Lower lobe of right lung (tissue), 2 donors: ENCODE measurements around the gene TRAF1. TPM values are rescaled to one million over a fixed set of nuclear protein-coding genes. Genes with fewer than 3 reads are reported as not detected.

Experiments used
- ATAC-seq, 2 donors: fragments of 200-7000 bp; cut with Tn5 transposase; one replicate each; pipeline ENCODE4 v1.9.1; 2020 to 2022; ENCODE audit warnings: mild to moderate bottlenecking in 2 of 2, moderate library complexity in 2 of 2
- DNase-seq: peaks from one replicate; pipeline ENCODE4 v3.0.0-alpha.2; 2020
- H3K27ac ChIP-seq: fragments of 200-600 bp; one replicate; pipeline ENCODE4 v1.8.0; 2022
- H3K27me3 ChIP-seq: fragments of 200-600 bp; one replicate; pipeline ENCODE4 v1.8.0; 2022; ENCODE audit warnings: low read depth
- H3K36me3 ChIP-seq: fragments of 200-600 bp; one replicate; pipeline ENCODE4 v1.8.0; 2022; ENCODE audit warnings: mild to moderate bottlenecking
- H3K4me1 ChIP-seq: fragments of 200-600 bp; one replicate; pipeline ENCODE4 v1.8.0; 2022
- H3K4me3 ChIP-seq: fragments of 200-600 bp; one replicate; pipeline ENCODE4 v1.8.0; 2022; ENCODE audit warnings: mild to moderate bottlenecking
- H3K9me3 ChIP-seq: fragments of 200-600 bp; one replicate; pipeline ENCODE4 v1.8.0; 2022
- intact Hi-C: fragments of 100-400 bp; cut with DNase I; formaldehyde crosslinking; loops from one replicate; pipeline ENCODE4 v1.11.0; 2022
- total RNA-seq: library from RNA; stranded (reverse); fragmentation: NEBNext Ultra II Directional; extraction: Animal tissue kit (Norgen Biotek cat#: 25700); gene quantifications from one replicate; pipeline ENCODE4 v1.2.1, GENCODE V29; 2021
- TF ChIP-seq, protein P1 (sequence below): fragments of 200-600 bp; IDR thresholded peaks from one replicate; pipeline ENCODE4 v1.8.0; 2022; ENCODE audit warnings: antibody characterized with exemption, mild to moderate bottlenecking
- donor health status: DM: no; HTN: yes; CAD: no; lungs with severe emphysema.

Gene TRAF1
- total RNA-seq, 1 donor from 2014 or later = 5.8 TPM

DNA sequence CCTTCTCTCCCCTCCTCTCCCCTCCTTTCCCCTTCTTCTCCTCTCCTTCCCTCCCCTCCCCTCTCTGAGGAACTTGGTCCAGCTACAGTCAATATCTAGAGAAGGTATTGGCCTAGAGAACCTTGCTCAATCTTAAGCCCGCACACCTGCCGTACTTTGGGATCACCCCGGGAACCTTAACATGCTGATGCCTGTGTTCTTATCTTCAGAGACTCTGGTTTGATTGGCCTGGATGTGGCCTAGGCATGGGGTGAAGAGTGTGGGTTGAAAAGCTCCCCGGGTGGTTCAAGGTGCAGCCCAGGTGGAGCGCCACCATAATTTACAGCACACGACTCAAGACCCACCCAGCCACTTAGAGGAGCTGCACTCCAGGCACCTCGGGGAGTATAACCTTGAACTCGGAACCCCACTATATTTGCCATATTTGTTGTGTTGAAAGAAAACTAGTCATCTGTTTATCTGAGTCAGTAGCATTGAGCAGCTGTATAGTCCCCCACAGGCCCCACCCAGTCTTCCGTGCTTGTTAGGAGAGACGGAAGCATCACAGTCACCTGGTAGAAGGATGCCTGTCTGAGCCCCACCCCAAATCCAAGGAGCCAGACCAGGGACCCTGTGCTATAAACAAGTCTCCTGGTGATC is 35.2 kb downstream of the TRAF1 start:
- peaks cover 25% of the 10 kb centered on the region for H3K4me1 ChIP-seq
- intact Hi-C loops = no loop called here
- ATAC-seq = no peak

DNA sequence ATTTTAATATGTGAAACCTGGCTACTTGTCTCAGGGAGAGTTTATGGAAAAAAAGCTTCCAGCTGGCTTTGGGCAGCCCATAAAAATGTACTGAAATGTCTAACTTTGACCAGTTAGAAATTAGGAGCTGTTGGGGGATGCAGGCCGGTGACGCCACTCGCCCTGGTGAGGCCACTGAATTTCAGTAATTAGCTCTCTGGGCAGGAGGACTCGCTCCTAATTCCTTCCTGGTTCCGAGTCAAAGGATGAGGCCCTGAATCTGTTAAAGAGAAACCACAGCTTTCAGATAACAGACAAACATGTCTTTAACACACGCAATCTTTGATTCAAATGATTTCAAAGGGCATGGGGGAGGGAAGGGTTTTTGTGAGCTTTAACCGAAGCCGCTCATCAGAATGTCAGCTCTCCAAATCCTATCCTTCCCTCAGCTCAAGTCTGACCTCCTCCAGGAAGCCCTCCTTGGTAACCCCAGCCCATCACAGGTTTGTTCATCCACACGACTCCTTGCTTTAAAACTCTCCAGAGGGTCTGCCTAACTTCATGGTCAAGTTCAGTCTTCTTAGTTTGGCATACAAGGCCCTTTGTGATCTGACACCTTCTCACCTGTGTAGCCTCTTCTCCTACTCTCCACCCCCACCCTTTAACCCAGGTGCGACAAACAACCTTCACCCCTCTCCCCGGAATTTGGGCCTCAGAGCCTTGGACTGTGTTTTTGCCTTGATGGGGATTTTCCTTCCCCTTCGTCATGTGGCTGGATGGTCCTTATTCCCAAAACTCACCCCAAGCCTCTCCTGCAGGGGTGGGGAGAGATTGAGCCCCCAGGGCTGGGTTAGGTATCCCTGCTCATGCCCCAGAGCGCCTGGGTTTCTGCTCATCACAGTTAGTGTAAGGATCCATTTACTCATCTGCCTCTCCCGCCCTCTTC is 36.0 kb downstream of the TRAF1 start:
- Histone ChIP-seq H3K27ac (peak overlapping the region; percentile 59), H3K4me3 (no peak overlapping the region), H3K36me3 (no peaks in the 10 kb centered on the region), H3K9me3 (no peaks in the 10 kb centered on the region), H3K4me1 (peaks cover 30% of the 10 kb centered on the region), H3K27me3 (peaks cover 3% of the 10 kb centered on the region)
- TF ChIP-seq, protein P1, sequence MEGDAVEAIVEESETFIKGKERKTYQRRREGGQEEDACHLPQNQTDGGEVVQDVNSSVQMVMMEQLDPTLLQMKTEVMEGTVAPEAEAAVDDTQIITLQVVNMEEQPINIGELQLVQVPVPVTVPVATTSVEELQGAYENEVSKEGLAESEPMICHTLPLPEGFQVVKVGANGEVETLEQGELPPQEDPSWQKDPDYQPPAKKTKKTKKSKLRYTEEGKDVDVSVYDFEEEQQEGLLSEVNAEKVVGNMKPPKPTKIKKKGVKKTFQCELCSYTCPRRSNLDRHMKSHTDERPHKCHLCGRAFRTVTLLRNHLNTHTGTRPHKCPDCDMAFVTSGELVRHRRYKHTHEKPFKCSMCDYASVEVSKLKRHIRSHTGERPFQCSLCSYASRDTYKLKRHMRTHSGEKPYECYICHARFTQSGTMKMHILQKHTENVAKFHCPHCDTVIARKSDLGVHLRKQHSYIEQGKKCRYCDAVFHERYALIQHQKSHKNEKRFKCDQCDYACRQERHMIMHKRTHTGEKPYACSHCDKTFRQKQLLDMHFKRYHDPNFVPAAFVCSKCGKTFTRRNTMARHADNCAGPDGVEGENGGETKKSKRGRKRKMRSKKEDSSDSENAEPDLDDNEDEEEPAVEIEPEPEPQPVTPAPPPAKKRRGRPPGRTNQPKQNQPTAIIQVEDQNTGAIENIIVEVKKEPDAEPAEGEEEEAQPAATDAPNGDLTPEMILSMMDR = no peak
- DNase-seq (no peak), ATAC-seq (peak in 1 of 2 donors; percentile 31)
- intact Hi-C loops = no loop called here

More for the DNA sequence above, 35.2 kb downstream of the TRAF1 start:
- TF ChIP-seq, protein P1 = no peak
- peaks cover 3% of the 10 kb centered on the region for H3K27me3 ChIP-seq
- H3K36me3 ChIP-seq = no peaks in the 10 kb centered on the region
- H3K4me3 ChIP-seq = no peak overlapping the region
- H3K9me3 ChIP-seq = no peaks in the 10 kb centered on the region
- peak overlapping the region; percentile 59 for H3K27ac ChIP-seq
- no peak for DNase-seq

DNA sequence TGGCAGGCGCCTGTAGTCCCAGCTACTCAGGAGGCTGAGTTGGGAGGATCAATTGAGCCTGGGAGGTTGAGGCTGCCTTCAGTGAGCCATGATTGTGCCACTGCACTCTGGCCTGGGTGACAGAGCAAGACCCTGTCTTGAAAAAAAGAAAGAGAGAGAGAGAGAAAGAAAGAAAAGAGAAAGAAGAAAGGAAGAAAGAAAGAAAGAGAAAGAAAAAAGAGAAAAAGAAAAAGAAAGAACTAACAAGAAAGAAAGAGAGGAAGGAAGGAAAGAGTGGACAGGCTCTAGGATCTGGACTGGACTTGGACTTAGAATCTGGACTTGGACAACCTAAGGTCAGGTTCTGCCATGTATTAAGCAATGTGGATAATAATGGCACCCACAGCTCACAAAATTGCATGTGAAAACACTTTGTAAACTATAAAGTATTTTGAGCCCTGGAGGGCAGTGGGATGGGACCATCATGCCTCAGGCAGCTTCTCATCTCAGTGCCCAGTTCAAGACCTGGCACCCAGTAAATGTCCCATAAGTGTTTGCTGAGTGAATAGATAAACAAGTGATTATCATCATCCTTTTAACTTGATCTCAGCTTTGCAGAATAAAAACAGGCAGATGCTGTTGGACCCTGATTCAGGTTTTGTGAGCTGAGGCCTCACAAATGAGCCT is 36.9 kb downstream of the TRAF1 start:
- DNase-seq (no peak), ATAC-seq (no peak)
- peaks cover 33% of the 10 kb centered on the region for H3K4me1 ChIP-seq
- TF ChIP-seq, protein P1 = no peak
- no peaks in the 10 kb centered on the region for H3K36me3 ChIP-seq
- H3K27me3 ChIP-seq = no peaks in the 10 kb centered on the region
- no peak overlapping the region for H3K4me3 ChIP-seq
- intact Hi-C loops = no loop called here
- H3K27ac ChIP-seq = peak overlapping the region; percentile 37
- no peaks in the 10 kb centered on the region for H3K9me3 ChIP-seq

DNA sequence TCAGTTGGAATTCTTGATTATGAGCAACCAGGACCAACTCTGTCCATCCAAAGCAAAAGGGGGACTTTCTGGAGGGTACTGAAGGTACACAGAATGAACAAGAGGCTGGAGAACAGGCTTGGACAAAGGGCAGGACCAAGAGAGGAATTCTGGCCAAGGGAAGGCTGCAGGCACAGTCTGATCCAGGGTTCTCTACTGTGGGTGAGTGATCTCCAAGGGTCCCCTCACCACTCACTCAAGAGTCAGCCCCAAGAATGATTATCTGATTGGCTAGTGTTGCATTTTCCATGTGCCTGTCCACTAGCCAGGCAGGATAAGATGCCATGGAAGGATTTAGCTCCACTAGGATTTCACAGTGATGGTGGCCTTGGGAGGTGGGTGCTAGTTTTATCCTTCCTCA is 38.0 kb downstream of the TRAF1 start:
- intact Hi-C loops = no loop called here
- Histone ChIP-seq H3K4me3 (no peak overlapping the region), H3K27ac (no peak overlapping the region), H3K36me3 (no peaks in the 10 kb centered on the region), H3K27me3 (no peaks in the 10 kb centered on the region), H3K9me3 (no peaks in the 10 kb centered on the region), H3K4me1 (peaks cover 33% of the 10 kb centered on the region)
- DNase-seq = no peak
- TF ChIP-seq, protein P1 = no peak
- ATAC-seq = no peak

DNA sequence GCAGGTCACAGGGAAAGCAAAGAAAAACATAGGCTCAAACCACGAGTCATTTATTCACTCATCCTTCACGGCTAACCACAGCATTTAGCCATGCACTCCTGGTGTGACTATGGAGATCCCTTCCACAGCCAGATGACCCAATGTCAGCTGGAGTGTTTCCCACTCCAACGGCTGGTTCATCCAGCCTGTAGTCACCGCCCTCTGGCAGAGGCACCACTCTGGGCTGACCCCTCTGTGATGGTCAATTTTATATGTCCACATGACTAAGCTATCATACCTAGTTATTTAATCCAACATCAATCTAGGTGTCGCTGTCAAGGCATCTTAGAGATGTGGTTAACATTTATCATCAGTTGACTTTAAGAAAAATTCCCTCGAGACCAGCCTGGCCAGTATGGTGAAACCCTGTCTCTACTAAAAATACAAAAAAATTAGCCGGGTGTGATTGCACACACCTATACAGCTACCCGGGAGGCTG is 40.1 kb downstream of the TRAF1 start:
- H3K4me3 ChIP-seq = no peak overlapping the region
- H3K36me3 ChIP-seq = no peaks in the 10 kb centered on the region
- H3K9me3 ChIP-seq = no peaks in the 10 kb centered on the region
- peak overlapping the region; percentile 34 for H3K27ac ChIP-seq
- intact Hi-C loops = no loop called here
- peak; percentile 57 to 58 for ATAC-seq
- no peaks in the 10 kb centered on the region for H3K27me3 ChIP-seq
- DNase-seq = no peak
- peaks cover 17% of the 10 kb centered on the region for H3K4me1 ChIP-seq
- TF ChIP-seq, protein P1 = no peak
